Immature natural killer cell (primary cell): ENCODE data around the gene SMARCE1. TPM values are rescaled to one million over a fixed set of nuclear protein-coding genes. Genes with fewer than 3 reads are reported as not detected.
"Not testable (repeated sequence)": the region's sequence is repeated elsewhere in the genome, so short reads cannot be mapped to it uniquely, and the experiment has no call there.

Experiments
- DNase-seq, 3 donors: peaks; one replicate each; pipeline ENCODE4 v3.0.0; 2022; ENCODE audit warnings: mixed read lengths in 1 of 3
- H3K27ac Mint-ChIP-seq, 6 donors: one replicate each; pipeline ENCODE4 v1.8.0; 2020; ENCODE audit warnings: mixed read lengths in 6 of 6, mild to moderate bottlenecking in 5 of 6, inconsistent platforms in 4 of 6, moderate library complexity in 3 of 6
- H3K27me3 Mint-ChIP-seq, 3 donors: one replicate each; pipeline ENCODE4 v1.8.0; 2020 to 2021; ENCODE audit warnings: low read depth in 3 of 3, mild to moderate bottlenecking in 3 of 3, mixed read lengths in 3 of 3, moderate library complexity in 3 of 3, inconsistent platforms in 1 of 3
- H3K36me3 Mint-ChIP-seq, 3 donors: one replicate each; pipeline ENCODE4 v1.8.0; 2020; ENCODE audit warnings: mixed read lengths in 3 of 3, inconsistent platforms in 2 of 3, mild to moderate bottlenecking in 2 of 3
- H3K4me1 Mint-ChIP-seq, 2 donors: one replicate each; pipeline ENCODE4 v1.8.0; 2020; ENCODE audit warnings: inconsistent platforms in 2 of 2, mild to moderate bottlenecking in 2 of 2, mixed read lengths in 2 of 2, moderate library complexity in 1 of 2
- H3K4me3 Mint-ChIP-seq, 5 donors: one replicate each; pipeline ENCODE4 v1.8.0; 2020; ENCODE audit warnings: mild to moderate bottlenecking in 5 of 5, mixed read lengths in 5 of 5, inconsistent platforms in 3 of 5, moderate library complexity in 3 of 5
- H3K9me3 Mint-ChIP-seq, 6 donors: one replicate each; pipeline ENCODE4 v1.8.0; 2020; ENCODE audit warnings: mild to moderate bottlenecking in 6 of 6, mixed read lengths in 6 of 6, inconsistent platforms in 4 of 6, moderate library complexity in 3 of 6
- polyA plus RNA-seq, 3 donors: library from polyadenylated mRNA; unstranded; fragments of 300-500 nt; fragmentation: Illumina TruSeq; gene quantifications; one replicate each; pipeline ENCODE4 v1.2.3, GENCODE V29; 2021

The SMARCE1 gene
- polyA plus RNA-seq, 3 donors from 2014 or later, result 196 to 261 (median 223) TPM

DNA sequence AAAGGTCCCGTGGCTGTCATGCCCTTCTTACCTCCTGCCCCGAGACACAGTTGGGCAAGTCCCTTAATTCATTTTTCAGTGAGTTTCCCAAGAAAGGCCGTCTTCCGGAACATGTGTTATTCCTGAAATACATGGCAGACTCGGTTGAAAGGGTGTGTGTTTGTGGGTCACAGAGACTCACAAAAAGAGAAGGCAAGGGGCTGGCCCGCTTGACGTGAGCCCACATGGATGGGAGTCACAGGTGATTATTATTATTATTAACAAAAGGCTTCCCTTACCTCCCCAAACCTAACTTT is 48.2 kb downstream of the SMARCE1 start:
- Mint-ChIP-seq H3K4me1 (peaks cover 0 to 5% of the 10 kb centered on the region in 2 donors), H3K36me3 (no peaks in the 10 kb centered on the region), H3K9me3 (no peaks in the 10 kb centered on the region), H3K4me3 (no peak overlapping the region), H3K27me3 (peaks cover 0 to 3% (median 2%) of the 10 kb centered on the region in 3 donors), H3K27ac (peak overlapping the region in 2 of 6 donors; percentile 8 to 85)
- DNase-seq, result no peak

DNA sequence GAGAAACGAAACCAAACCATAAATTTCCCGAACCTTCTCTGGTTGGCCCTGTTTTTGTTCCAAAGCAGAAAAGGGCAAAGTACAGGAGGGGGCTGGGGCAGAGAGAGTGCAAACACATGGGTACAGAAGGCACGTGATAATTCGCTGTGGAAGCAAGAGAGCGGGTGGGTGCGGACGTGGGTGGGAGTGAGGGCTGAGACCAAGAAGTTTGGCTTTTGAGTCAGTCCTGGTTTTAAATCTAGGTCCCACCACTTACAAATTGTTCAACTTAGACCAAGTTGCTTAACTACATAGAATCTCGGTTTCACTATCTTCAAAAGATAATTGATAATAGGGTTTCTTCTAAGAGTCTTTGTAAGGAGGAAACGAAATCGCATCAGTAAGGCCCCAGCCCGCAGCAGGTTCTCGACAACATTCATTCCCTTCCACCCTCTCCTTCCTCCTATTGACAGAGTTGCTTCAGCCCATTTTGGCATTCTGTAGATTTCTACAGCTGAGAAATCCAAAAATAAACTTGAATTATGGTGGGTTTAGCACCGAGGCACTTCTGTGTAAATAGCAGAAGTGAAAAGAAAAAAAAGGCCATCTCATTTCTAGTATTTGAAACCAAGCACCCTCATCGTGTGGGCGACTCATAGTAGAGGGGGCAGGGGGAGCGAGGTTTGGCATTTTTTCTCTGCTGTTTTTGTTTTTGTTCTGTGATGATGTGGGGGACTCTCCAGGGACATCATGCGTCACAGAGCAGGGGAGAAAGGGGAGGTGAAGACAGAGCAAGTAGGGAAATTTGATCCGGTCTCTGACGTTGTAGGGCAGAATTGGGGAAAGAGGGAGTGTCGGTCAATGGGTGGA is 48.8 kb downstream of the SMARCE1 start:
- Mint-ChIP-seq H3K9me3 (no peaks in the 10 kb centered on the region), H3K4me1 (peaks cover 0 to 5% of the 10 kb centered on the region in 2 donors), H3K27ac (peak overlapping the region in 4 of 6 donors; percentile 22 to 85 (median 50)), H3K4me3 (peak overlapping the region in 2 of 5 donors; percentile 36 to 82), H3K36me3 (no peaks in the 10 kb centered on the region), H3K27me3 (peaks cover 0 to 3% (median 2%) of the 10 kb centered on the region in 3 donors)
- DNase-seq, result peak in 1 of 3 donors; percentile 27

DNA sequence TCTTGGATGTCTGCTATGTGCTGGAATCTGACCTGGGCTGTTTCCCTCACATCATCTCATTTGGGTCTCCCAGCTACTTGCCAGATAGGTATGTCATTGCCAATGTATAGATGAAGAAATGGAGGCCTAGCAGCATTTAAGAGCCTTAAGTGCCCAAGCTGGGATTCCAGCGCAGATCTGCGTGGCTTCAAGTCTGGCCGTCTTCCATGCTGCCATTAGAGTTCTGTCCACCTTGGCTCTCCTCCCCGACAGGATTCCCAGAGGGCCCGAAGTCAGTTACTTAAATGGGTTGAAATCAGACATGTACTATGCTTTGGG is 49.4 kb downstream of the SMARCE1 start:
- H3K36me3 Mint-ChIP-seq, result no peaks in the 10 kb centered on the region

DNA sequence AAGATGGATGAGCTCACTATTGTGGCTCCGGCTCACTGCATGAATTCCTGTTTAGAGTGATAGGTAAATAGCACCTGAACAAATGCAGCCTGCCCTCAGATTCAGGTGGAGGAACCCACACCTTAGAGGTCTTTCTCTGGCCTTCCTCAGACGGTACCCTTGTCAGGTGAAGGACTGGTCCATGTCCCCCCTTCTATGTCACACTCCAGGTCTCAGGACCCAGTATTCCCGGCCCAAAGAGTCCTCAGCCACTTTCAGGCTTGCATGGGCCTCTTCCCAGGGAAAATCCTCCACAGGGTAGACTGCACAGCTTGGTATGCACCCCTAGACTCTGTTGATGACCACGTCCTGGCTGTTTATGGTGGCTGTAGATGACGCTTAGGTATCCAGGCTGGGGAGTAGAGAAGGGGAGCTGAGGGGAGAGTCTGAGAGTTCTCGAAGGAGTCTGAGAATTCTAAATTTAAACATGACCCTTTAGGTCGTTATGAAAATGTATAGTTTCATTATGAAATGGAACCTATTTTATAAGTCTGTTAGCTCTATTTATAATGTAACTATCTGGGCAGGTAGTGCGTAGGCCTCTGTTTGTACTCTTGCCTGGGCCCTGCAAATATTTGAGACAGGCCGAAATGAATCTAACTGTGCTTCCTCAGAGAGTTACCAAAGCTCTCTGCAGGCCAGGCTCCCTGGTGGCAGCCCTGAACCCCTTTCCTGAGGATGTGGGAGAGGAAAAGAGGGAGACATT is 49.9 kb downstream of the SMARCE1 start:
- Mint-ChIP-seq H3K4me1 (peaks cover 0 to 5% of the 10 kb centered on the region in 2 donors), H3K27me3 (peaks cover 0 to 3% (median 2%) of the 10 kb centered on the region in 3 donors), H3K4me3 (no peak overlapping the region), H3K27ac (no peak overlapping the region), H3K9me3 (no peaks in the 10 kb centered on the region), H3K36me3 (no peaks in the 10 kb centered on the region)
- no peak for DNase-seq

More for the DNA sequence above, 49.4 kb downstream of the SMARCE1 start:
- no peak for DNase-seq
- peaks cover 0 to 3% (median 2%) of the 10 kb centered on the region in 3 donors for H3K27me3 Mint-ChIP-seq
- peaks cover 0 to 5% of the 10 kb centered on the region in 2 donors for H3K4me1 Mint-ChIP-seq
- peak overlapping the region in 2 of 6 donors; percentile 71 to 85 for H3K27ac Mint-ChIP-seq
- peak overlapping the region in 1 of 5 donors; percentile 82 for H3K4me3 Mint-ChIP-seq
- H3K9me3 Mint-ChIP-seq, result no peaks in the 10 kb centered on the region

DNA sequence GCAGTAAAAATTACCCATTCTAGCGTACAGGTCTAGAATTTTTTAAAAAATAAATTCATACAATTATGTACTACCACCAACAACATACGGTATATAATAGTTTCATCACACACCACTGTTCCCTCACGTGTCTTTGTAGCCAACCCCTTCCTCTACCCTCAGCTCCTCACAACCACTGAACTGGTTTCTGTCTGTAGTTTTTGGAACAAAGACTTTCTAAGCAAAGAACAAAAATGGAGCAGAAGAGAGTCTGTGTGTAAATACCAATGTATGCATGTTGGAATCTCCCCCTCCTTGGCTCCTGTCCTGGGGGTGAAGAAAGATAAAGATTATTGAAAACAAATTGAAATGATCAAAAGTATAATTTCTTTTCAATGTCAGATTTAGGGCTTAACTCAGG is 50.5 kb downstream of the SMARCE1 start:
- H3K4me1 Mint-ChIP-seq, result peaks cover 0 to 5% of the 10 kb centered on the region in 2 donors
- no peak for DNase-seq
- H3K36me3 Mint-ChIP-seq, result no peaks in the 10 kb centered on the region
- H3K27me3 Mint-ChIP-seq, result peaks cover 0 to 3% (median 2%) of the 10 kb centered on the region in 3 donors
- H3K9me3 Mint-ChIP-seq, result no peaks in the 10 kb centered on the region
- no peak overlapping the region for H3K4me3 Mint-ChIP-seq
- H3K27ac Mint-ChIP-seq, result peak overlapping the region in 1 of 6 donors; percentile 32

DNA sequence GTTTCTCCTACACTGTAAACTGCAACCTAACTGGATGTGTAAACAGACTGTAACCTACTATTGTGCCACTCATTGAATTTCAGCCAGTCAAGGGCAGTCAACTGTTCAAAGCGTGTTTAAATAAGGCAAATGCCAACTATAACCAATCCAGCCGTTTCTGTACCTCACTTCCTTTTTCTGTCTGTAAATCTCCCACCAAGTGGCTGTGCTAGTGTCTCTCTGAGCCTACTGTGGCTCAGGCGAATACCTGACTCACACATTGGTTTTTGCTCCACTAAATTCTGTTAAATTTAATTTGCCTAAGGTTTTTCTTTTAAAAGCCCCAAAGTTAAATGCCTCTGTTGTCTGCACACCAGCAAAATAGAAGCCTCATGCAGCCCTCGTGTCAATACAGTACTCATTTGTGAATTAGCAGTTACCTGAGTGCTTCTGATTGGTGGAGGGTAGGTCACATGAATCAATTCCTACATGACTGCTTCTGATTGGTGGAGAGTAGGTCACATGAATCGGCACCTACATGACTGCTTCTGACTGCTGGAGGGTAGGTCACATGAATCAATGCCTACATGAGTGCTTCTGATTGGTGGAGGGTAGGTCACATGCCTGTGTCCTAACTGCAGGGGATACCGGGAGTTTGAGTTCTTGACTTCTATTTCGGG is 51.2 kb downstream of the SMARCE1 start:
- Mint-ChIP-seq H3K4me3 (no peak overlapping the region), H3K27me3 (peaks cover 0 to 3% (median 2%) of the 10 kb centered on the region in 3 donors), H3K36me3 (no peaks in the 10 kb centered on the region), H3K9me3 (no peaks in the 10 kb centered on the region), H3K27ac (no peak overlapping the region), H3K4me1 (peaks cover 0 to 5% of the 10 kb centered on the region in 2 donors)
- no peak for DNase-seq

DNA sequence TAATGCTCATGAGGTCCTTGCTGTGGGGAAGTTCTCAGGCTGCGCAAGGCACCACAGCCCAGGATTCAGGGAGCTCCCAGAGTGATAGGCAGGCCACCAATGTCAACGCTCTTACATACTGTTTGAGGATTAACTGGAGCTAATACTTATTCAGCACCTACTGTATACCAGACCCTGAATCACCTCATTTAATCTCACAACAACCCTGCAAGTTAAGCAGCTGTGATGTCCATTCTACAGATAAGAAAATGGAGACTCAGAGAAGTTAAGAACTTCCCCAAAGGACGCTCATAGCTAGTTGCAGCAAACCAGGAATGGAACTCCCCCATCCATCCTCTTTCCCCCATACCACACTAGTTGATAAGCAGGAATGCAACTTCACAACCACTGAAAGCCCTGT is 56.9 kb downstream of the SMARCE1 start:
- peaks cover 0 to 3% (median 0%) of the 10 kb centered on the region in 3 donors for H3K36me3 Mint-ChIP-seq
- peaks cover 0 to 2% (median 0%) of the 10 kb centered on the region in 6 donors for H3K9me3 Mint-ChIP-seq
- H3K27ac Mint-ChIP-seq, result no peak overlapping the region
- no peak for DNase-seq
- no peaks in the 10 kb centered on the region for H3K4me1 Mint-ChIP-seq
- peaks cover 5 to 7% (median 7%) of the 10 kb centered on the region in 3 donors for H3K27me3 Mint-ChIP-seq
- H3K4me3 Mint-ChIP-seq, result no peak overlapping the region

DNA sequence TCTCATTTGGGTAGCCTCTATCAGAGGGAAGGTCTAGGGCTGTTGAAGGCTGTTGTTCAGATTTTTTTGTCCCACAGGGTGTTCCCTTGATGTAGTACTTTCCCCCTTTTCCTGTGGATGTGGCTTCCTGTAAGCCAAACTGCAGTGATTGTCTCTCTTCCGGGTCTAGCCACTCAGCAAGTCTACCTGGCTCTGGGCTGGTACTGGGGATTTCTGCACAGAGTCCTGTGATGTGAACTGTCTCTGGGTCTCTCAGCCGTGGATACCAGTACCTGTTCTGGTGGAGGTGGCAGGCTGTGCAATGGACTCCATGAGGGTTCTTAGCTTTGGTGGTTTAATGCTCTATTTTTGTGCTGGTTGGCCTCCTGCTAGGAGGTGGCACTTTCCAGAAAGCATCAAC is 59.1 kb downstream of the SMARCE1 start:
- Mint-ChIP-seq H3K27me3 (peaks cover 5 to 9% (median 7%) of the 10 kb centered on the region in 3 donors), H3K36me3 (peaks cover 0 to 10% (median 3%) of the 10 kb centered on the region in 3 donors), H3K4me1 (peaks cover 0 to 4% of the 10 kb centered on the region in 2 donors), H3K9me3 (peaks cover 0 to 8% (median 3%) of the 10 kb centered on the region in 6 donors), H3K27ac (no peak overlapping the region), H3K4me3 (no peak overlapping the region)
- no peak for DNase-seq

DNA sequence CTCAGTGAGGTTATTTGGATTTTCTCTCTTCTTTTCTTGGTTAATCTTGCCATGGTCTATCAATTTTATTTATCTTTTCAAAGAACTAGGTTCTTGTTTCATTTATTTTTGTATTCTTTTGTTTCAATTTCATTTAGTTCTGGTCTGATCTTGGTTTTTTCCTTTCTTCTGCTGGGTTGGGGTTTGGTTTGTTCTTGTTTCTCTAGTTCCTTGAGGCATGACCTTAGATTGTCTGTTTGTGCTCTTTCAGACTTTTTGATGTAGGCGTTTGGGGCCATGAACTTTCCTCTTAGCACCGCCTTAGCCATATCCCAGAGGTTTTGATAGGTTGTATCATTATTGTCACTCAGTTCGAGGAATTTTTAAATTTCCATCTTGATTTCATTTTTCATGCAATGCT is 61.4 kb downstream of the SMARCE1 start:
- H3K9me3 Mint-ChIP-seq, DNase-seq, H3K36me3 Mint-ChIP-seq, H3K27ac Mint-ChIP-seq, H3K4me3 Mint-ChIP-seq: not testable (repeated sequence)
- H3K4me1 Mint-ChIP-seq, result peaks cover 16 to 26% of the 10 kb centered on the region in 2 donors
- H3K27me3 Mint-ChIP-seq, result peaks cover 5 to 10% (median 10%) of the 10 kb centered on the region in 3 donors

DNA sequence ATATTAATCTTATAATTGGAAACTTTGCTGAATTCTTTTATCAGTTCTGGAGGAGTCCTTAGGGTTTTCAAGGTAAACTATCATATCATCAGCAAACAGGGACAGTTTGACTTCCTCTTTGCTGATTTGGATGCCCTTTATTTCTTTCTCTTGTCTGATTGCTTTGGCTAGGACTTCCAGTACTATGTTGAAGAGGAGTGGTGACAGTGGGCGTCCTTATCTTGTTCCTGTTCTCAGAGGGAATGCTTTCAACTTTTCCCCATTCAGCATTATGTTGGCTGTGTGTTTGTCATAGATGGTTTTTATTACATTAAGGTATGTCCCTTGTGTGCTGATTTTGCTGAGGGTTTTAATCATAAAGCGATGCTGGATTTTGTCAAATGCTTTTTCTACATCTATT is 62.7 kb downstream of the SMARCE1 start:
- peaks cover 16 to 26% of the 10 kb centered on the region in 2 donors for H3K4me1 Mint-ChIP-seq
- DNase-seq, H3K4me3 Mint-ChIP-seq, H3K9me3 Mint-ChIP-seq, H3K36me3 Mint-ChIP-seq: not testable (repeated sequence)
- H3K27me3 Mint-ChIP-seq, result peaks cover 3 to 10% (median 8%) of the 10 kb centered on the region in 3 donors
- peak overlapping the region in 1 of 6 donors; percentile 2 for H3K27ac Mint-ChIP-seq

DNA sequence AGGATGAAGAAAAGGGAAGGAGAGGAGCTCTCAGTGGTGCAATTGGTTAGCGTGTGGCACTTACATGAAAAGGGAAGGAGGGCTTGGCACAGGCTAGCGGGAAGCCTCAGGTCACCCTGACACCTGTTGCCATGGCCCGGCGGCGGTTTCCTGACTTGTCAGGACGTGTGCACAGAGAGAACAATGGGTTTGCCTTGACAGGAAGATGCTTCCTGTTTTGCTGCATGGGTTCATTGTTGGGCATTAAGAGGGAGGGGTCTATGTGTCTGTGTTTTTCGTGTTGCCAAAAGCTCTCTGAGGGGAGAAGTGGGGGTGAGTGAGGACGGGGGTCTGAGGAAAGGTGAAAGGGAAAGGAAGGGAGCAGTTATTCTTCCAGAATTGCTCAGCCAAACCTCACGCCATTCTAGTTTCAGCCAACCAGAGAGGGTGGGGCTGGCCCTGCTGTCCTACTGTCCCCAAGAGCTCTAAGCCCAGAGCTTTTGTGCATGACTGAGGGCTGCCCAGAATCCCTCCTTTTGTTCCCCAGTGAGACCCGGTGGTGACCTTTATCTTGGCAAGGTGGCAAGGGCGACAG is 65.2 kb downstream of the SMARCE1 start:
- H3K4me1 Mint-ChIP-seq, result peaks cover 16 to 26% of the 10 kb centered on the region in 2 donors
- H3K9me3 Mint-ChIP-seq, result peaks cover 0 to 8% (median 3%) of the 10 kb centered on the region in 6 donors
- peaks cover 0 to 7% (median 7%) of the 10 kb centered on the region in 3 donors for H3K27me3 Mint-ChIP-seq
- peak; percentile 41 to 54 (median 47) for DNase-seq
- H3K27ac Mint-ChIP-seq, result peak overlapping the region; percentile 26 to 86 (median 34)
- H3K4me3 Mint-ChIP-seq, result peak overlapping the region; percentile 36 to 74 (median 63)
- peaks cover 0 to 7% (median 3%) of the 10 kb centered on the region in 3 donors for H3K36me3 Mint-ChIP-seq

DNA sequence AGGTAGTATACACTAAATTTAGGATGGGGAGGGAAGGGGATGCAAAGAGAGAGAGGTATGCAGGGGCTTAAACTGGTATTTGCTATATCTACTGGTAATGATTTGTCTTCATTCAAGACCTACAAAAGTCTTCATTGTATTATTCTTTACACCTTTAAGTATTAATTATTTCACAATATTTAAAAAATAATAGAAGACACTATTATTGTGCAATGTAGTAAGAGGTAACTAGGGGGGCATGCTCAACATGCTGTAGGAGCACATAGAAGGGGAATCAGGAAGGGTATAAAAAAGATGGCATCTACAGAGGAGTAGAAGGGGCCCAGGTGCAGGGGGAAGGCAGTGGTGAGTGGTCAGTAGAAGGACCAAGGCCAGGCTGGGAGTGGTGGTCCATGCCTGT is 67.5 kb downstream of the SMARCE1 start:
- Mint-ChIP-seq H3K27me3 (peaks cover 2 to 5% (median 4%) of the 10 kb centered on the region in 3 donors), H3K4me3 (peak overlapping the region in 1 of 5 donors; percentile 30), H3K27ac (no peak overlapping the region), H3K36me3 (peaks cover 0 to 7% (median 4%) of the 10 kb centered on the region in 3 donors), H3K9me3 (peaks cover 2 to 10% (median 6%) of the 10 kb centered on the region in 6 donors), H3K4me1 (peaks cover 16 to 32% of the 10 kb centered on the region in 2 donors)
- DNase-seq, result no peak

DNA sequence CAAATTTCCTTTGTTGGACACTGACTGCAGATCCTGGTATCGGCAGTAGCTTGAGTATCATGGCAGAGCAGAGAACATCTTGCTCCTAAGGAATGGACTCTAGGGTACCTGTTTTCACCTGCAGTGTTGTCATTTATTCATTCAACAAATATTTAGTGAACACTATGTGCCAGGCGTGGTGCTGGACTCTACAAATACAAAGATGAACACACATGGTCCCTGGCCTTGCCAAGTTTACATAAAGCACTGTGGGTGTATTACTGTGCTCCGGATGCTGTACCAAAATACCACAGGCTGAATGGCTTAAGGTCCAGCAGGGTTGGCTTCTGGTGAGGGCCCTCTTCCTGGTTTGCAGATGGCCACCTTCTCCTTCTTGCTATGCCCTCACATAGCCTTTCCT is 68.1 kb downstream of the SMARCE1 start:
- Mint-ChIP-seq H3K9me3 (peaks cover 6 to 14% (median 9%) of the 10 kb centered on the region in 6 donors), H3K36me3 (peaks cover 0 to 7% (median 1%) of the 10 kb centered on the region in 3 donors), H3K4me3 (no peak overlapping the region), H3K27me3 (peaks cover 2 to 5% (median 4%) of the 10 kb centered on the region in 3 donors), H3K27ac (no peak overlapping the region), H3K4me1 (peaks cover 16 to 32% of the 10 kb centered on the region in 2 donors)
- DNase-seq, result no peak
